HG03066 (cell line): ENCODE results near the gene SERPINA12.
"Not testable (repeated sequence)": the region's sequence is repeated elsewhere in the genome, so short reads cannot be mapped to it uniquely, and the experiment has no call there.

Source experiments
- ATAC-seq: cut with Tn5 transposase; IDR thresholded peaks from one replicate; pipeline ENCODE4 v1.9.1; 2021; ENCODE audit warnings: low read depth; ENCODE audit not compliant: unreplicated experiment

SERPINA12 gene

GRCh38 chr14:94498215-94498614 is 11.1 kb downstream of the SERPINA12 start:
- ATAC-seq = no peak

GRCh38 chr14:94494085-94494484 is 15.2 kb downstream of the SERPINA12 start:
- ATAC-seq = no peak

GRCh38 chr14:94491511-94491910 is 17.8 kb downstream of the SERPINA12 start:
- ATAC-seq = no peak

- no peak for ATAC-seq
These were observed 19.9 kb downstream of the SERPINA12 start for GRCh38 chr14:94489336-94489735.

- no peak for ATAC-seq
These were observed 22.4 kb downstream of the SERPINA12 start for GRCh38 chr14:94486883-94487282.

- ATAC-seq = no peak
These were observed 23.1 kb downstream of the SERPINA12 start for GRCh38 chr14:94485944-94486841.

- ATAC-seq = no peak
These were observed 24.8 kb downstream of the SERPINA12 start for GRCh38 chr14:94484481-94484880.

- ATAC-seq = no peak
These were observed 25.5 kb downstream of the SERPINA12 start for GRCh38 chr14:94483729-94484275.

- no peak for ATAC-seq
These were observed 26.2 kb downstream of the SERPINA12 start for GRCh38 chr14:94483071-94483451.

GRCh38 chr14:94482132-94483070 is 26.9 kb downstream of the SERPINA12 start:
- not testable (repeated sequence) for ATAC-seq

- no peak for ATAC-seq
These were observed 27.7 kb downstream of the SERPINA12 start for GRCh38 chr14:94481468-94482131.

- no peak for ATAC-seq
These were observed 28.5 kb downstream of the SERPINA12 start for GRCh38 chr14:94480809-94481208.

GRCh38 chr14:94478420-94478819 is 30.8 kb downstream of the SERPINA12 start:
- ATAC-seq = no peak

GRCh38 chr14:94476023-94476422 is 33.2 kb downstream of the SERPINA12 start, which contains the start of gene SERPINA9:
Gene SERPINA9 (minus strand): TSS chr14:94476197. CDS start chr14:94469840, 6,357 bp downstream.
- no peak for ATAC-seq

GRCh38 chr14:94474581-94475031 is 34.7 kb downstream of the SERPINA12 start:
- no peak for ATAC-seq

GRCh38 chr14:94473666-94474410 is 35.4 kb downstream of the SERPINA12 start:
- ATAC-seq = no peak

GRCh38 chr14:94472842-94473241 is 36.4 kb downstream of the SERPINA12 start:
- no peak for ATAC-seq

- no peak for ATAC-seq
These were observed 38.2 kb downstream of the SERPINA12 start for GRCh38 chr14:94471045-94471444.

- ATAC-seq = no peak
These were observed 39.0 kb downstream of the SERPINA12 start for GRCh38 chr14:94470311-94470710.

GRCh38 chr14:94469261-94469660 is 40.0 kb downstream of the SERPINA12 start:
- no peak for ATAC-seq
